ENCODE measurements around the gene FBXO7.
A peak's percentile ranks its signal among the peaks of the same experiment; 100 is the strongest.
"Not testable (repeated sequence)": the region's sequence is repeated elsewhere in the genome, so short reads cannot be mapped to it uniquely, and the experiment has no call there.

The FBXO7 gene

DNA sequence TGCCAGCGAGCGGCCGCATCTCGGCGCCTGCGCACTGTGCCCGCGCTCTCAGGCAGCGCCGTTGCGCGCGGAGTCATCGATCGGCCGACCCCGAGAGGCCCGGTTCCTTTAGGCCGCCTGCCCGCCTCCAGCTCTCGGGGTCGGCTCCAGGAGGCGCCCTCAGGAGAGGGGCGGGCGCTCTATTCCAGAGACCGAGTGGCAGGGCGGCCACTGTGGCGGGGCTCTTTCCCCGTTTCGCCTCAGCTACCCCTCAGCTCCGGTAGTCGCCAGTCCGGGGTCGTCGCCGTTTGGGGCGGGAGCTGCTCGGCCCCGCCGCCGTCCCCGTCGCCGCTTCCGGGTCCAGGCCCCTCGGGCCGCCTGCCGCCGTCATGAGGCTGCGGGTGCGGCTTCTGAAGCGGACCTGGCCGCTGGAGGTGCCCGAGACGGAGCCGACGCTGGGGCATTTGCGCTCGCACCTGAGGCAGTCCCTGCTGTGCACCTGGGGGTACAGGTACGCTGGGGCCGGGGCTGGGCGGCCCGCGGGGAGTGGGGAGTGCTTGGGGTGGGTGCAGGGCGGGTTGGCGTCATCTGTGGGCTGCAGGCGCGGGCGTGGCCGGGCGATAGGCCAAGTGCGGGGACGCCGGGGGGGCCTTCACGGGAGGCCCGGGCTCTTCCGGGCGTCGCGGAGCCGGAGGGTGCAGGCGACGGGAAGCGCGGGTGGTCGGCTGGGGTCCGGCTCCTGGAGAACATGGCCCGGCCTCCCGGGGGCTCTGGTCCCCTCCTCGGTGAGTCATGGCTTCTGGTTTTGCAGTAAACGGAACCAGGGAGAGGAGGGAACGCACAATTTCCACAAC, at the start of gene FBXO7:
TSS of gene FBXO7 (plus strand) at position 177 of the 833 bp plus-strand sequence. CDS start at position 369, 192 bp downstream.
- DNase-seq, result peak; percentile 86

DNA sequence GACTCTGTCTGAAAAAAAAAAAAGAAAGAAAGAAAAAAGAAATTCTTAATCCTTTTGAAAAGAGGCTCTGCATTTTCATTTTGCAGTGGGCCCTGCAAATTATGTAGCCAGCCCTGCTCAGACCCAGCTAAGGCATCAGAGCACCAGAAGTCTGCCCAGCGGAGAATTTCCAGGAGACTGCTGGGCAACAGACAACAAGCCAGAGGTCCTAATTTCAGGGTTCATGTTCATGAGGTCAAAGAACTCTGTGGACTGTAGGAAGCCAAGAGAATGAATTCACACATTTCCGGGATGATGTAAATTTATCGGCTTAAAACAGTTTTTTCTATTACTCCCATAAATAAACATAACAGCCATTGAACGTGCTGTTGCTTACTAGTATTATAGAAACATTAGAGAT, 47.7 kb upstream of the FBXO7 start:
- DNase-seq, result no peak

DNA sequence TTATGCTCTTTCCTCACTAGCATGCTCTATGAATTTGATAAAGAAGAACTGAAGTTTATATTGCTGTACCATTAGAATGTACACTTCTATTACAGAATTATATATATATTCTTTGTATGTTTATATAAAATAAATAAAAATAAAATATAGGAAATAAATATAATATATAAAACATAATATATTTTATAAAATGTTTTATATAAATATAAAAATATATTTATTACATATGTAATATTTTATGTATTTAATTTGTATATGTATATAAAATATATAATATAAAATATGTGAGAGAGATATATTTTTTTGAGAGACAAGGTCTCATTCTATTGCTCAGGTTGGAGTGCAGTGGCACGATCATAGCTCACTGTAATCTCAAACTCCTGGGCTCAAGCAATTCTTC, 44.3 kb upstream of the FBXO7 start:
- no peak for DNase-seq

DNA sequence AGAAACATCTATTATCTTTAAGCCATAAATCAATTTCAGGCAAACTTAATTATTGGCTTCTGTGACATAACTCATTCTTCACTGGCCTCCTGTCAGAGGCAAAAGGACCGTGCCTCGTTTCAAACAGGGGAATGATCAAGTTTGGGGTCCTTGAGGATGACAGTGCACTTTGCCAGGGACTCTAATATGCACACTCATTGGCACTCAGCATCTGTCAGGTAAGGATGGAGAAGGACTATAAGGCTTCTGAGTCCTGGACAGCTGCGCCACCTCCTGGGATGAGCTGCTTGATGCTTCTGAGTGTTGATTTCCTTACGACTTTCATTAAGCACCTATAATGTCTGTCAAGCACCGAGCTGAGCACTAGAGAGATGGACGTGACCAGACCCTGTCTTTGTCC, 30.5 kb upstream of the FBXO7 start:
- peak; percentile 18 for DNase-seq

DNA sequence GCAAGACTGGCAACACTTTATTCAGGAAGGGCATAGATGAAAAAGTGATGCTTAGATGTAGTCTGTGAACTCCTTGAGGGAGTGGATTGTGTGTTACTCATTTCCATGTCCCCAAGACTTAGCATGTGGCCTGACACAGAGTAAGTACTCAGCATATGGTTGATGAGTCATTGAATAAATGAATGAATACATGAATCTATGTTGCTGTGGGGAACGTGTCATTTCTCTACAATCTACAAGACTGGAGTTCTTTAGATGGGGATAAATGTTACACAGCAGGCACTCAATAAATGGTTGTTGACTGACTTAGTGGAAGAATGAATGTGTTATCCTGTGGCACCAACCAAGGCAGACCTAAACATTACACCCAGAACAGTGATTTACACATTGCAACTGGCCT, 28.3 kb upstream of the FBXO7 start:
- DNase-seq, result no peak

DNA sequence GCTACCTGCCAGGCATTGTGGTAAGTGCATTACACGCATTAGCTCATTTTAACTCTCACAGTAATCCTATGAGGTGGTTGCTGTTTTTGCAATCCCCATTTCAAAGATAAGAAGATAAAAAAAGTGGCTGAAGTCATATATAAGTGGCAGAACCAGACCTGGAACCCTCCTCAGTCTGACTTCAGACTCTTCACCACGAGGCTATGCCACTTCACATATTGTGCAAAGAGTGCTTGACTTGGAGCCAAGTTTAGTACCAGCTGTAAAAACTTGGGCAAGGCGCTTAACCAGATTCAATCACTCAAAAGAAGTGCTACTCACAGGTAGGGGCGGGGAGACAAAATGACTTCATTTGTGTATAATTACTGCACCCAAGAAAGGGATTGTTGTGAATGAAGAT, 25.6 kb upstream of the FBXO7 start:
- no peak for DNase-seq

DNA sequence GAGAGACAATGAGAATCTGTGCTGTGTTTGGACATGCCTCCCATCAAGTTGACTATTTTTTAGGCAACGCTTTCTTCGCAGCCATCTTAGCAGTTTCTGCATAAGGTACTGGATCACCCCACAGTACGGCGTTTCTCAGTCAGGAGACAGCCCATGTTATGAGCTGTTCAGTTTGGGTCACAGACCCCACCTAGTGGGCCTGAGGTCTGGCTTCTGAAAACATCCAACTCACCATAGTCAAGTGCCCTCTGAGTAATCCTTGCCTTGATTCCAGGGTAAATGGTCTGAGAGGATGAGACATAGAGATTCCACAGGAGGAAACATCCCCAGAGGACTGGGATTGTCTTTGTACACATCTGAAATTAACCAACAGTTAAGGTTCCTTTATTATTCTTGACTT, 17.6 kb upstream of the FBXO7 start:
- no peak for DNase-seq

DNA sequence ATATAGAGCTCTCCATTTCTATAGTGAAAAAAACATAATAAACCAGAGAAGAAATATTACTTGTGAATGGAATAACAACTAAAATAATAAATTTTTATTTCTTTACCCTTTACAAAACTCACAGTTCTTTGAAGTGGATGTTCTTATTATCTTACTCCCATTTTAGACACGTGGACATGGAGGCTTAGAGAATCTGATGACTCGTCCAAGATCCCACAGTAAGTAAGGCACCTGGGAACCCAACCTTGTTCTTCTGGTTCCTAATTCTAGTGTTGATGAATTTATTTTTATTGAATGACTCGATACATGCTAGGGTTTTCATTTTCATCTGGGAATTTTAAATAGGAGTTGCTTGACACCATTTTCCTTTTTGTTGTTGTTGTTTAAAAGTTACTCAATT, 12.2 kb upstream of the FBXO7 start:
- no peak for DNase-seq

DNA sequence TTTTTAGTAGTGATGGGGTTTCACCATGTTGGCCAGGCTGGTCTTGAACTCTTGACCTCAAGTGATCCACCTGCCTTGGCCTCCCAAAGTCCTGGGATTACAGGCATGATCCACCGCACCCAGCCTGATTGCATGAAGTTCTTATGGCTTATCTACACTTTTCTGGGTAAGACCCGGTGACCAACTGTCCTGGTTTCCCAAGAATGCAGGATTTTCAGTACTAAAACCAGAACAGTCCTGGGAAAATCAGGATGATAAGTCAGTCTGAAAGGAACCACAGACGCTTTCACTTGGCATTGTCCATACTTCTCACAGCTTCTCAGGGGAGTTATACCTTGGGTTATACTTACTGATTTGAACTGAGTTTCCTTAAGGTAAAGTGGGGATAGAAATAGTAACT, 8.9 kb upstream of the FBXO7 start:
- DNase-seq, result no peak

DNA sequence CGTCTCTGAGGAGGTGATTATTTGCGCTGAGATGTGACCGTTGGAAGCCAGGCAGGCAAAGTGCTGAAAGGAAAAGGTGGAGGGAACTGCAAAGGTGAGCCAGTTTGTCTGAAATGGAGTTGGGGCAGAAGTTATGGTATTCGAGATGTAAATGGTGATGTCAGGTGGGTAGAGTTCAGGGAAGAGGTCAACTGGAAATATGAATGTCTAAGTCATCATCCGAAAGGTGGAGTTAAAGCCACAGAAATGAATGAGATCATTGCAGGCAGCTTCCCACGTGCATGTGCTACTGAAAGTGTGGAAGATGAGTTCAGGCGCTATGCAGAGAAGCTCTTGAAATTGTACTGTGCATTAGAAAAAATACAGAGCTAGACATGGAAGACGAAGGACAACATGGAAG, 8.1 kb upstream of the FBXO7 start:
- no peak for DNase-seq

DNA sequence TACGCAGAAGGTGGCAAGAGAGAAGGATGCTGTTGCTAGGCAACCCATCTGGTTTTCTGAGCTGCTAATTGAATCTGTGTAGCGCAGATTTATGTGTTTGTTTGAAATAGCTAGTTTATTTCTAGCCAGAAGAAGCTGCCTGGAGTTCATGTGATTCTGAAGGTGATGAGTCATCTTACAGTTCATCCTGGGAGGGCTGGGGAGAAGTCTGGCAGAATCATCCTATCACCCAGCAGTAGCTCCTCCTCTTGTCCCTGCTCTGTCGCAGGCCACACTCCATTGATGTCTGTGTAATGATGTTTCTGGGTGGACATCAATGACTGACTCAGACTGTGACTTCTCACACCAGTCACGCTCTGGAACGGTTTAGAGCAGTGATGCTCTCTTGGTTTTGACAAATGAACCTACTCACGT, 4.8 kb upstream of the FBXO7 start:
- no peak for DNase-seq

DNA sequence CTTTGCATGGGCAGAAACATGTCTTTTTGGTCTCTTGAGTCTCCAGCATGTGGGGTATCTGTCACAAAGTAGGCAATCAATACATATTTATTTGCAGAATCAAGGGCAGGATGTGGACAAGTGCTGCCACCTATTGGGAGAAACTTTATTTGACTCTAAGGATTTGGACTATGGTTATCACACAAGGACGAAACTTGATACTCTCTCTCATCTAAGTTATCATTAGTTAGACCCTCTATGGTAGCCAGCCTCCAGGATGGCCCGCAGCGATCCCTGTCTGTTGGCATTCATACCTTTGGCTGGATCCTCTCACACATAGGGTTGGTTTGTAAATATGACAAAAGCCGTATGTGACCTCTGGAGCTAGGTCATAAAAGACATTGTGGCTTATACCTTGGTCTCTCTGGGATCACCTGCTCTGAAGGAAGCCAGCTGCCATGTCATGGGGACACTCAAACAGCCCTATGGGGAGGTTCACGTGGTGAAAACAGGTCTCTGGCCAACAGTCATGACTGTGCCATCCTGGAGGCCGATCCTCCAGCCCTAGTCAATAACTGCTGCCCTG, 1.1 kb upstream of the FBXO7 start:
- peak; percentile 49 for DNase-seq

DNA sequence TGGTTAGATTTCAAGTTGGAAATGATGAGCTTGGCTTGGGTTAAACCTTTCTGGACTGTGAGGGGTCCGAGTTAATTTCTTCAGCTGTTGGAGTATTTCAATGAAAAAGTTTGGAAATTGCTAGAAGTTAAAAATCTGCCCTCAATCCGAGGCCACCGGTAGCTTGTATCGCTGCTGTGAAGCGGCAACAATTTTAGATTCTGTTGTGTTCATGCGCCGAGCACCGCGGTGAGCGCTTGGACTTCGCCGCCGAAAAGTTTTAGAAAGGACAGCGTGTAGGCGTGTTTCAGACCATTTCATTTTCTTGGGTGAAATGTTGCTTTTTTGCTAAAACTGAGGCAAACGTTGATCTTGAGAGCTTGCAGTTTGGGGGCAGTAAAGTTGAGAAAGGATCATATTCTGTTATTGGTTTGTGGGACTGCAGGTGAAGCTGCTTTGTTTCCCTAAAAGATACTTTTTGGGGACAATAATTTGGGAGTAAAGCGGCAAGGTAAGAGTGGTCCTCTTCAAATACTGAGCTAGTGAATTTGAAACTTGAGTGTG, 928 bp downstream of the FBXO7 start:
- no peak for DNase-seq

DNA sequence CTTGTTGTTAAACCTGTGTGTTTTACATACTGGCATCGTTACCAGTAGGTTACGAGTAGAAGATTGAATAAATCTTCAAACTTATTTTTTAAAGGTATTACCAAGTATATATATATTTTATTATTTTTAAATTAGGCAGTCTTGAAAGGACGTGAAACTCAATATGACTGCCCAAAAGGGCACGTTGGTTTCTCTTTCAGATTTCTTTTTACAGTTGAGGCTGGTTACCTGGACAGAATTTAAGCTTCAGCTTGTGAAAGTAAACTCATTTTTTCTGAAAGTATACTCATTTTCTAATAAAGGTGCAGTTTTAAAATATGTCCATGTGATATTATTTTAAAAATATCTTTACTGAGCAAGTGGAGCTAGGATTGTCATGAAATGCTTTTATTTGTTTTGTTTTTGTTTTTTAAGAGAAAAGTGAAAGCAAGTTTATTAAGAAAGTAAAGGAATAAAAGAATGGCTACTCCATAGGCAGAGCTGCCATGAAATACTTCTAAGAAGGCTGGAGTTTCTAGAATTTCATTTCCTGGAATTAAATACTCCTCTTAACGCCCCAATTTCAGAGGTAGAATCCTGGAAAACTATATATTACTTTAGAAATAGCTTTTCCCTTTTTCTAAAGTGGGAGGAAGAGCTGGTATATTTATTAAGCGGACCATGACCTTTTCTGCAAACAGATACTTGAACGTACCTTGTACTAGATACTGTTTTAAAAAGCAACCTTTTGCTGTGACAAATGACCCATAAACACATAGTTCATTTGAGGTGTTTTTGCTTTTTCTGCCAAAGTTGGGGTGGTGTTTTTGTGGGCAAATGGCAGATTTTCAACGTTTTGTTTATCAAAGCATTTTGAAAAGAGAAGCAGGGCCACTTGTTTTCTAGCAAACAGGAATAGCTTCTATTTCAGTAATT, 1.9 kb downstream of the FBXO7 start:
- DNase-seq, result no peak

DNA sequence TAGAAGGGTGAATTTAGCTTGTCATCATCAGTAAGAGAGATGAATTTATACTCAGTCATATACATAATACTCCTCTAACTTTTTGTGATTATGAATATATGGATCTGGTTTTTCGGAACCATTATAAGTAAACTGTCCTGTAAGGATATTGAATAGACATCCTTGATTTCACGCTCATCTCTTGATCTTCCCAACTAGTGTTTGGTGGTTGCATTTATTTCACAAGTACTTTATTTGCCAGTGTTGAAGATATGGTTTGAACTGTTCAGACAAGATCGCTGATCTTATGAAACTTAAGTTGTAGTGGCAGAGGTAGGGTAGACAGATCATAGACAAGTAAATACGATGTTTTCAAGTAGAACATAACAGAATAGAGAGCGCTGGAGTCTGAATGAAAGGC, 3.0 kb downstream of the FBXO7 start:
- DNase-seq, result no peak

DNA sequence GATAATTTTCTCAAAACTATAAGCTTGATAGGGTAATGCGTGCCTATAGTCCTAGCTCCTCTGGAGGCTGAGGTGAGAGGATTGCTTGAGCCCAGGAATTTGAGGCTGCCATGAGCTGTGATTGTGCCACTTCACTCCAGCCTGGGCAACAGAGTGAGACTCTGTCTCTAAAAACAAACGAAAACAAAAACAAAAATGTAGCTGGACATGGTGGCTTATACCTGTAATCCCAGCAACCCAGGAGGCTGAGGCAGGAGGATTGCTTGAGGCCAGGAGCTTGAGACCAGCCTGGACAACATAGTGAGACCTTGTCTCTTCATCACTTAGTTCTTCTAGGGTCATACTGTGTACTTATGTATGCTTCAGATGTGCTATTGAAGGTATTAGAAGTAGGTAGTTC, 3.9 kb downstream of the FBXO7 start:
- not testable (repeated sequence) for DNase-seq

DNA sequence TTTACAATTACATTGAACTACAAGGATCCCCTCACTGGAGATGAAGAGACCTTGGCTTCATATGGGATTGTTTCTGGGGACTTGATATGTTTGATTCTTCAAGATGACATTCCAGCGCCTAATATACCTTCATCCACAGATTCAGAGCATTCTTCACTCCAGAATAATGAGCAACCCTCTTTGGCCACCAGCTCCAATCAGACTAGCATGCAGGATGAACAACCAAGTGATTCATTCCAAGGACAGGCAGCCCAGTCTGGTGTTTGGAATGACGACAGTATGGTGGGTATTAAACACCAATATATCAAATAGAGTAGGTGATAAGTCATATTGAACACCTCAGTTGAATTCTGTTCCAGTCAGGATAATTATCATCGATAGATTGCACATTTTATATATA, 4.4 kb downstream of the FBXO7 start:
- DNase-seq, result no peak

DNA sequence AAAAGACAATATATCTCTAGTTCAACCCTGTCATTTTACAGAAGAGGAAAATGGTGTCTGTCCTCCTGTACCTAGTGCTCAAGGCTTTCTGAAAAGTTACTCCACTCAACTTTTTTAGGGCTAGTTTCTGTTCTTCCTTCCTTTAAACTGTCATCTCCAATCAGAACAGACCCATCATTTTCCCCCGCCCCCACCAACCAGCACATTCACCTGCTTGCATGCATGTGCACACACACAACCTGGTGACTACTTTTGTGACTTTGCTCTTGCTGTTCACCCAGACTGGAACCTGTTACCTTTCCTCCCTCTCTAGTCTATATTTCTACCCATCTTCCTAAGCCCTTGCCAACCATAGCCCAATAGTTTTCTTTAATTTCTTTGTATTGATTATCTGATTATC, 5.6 kb downstream of the FBXO7 start:
- DNase-seq, result no peak

DNA sequence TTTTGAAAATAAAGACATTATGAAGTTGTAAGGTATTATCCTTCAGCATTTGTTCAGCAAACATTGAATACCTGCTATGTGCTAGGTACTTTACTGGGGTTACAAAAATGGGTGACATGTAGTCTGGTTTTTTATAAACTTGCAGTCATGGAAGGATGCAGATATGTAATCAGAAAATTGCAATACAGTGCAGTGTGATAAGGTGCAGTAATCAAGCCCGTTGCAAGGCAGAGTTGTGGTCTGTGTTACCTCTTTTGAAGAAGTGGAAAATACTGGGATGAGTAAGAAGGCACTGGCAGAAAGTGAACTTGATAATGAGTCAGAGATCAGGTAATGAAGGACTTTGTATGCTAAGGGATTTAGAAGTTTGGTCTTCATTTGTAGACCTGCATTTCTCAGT, 8.1 kb downstream of the FBXO7 start:
- DNase-seq, result no peak

DNA sequence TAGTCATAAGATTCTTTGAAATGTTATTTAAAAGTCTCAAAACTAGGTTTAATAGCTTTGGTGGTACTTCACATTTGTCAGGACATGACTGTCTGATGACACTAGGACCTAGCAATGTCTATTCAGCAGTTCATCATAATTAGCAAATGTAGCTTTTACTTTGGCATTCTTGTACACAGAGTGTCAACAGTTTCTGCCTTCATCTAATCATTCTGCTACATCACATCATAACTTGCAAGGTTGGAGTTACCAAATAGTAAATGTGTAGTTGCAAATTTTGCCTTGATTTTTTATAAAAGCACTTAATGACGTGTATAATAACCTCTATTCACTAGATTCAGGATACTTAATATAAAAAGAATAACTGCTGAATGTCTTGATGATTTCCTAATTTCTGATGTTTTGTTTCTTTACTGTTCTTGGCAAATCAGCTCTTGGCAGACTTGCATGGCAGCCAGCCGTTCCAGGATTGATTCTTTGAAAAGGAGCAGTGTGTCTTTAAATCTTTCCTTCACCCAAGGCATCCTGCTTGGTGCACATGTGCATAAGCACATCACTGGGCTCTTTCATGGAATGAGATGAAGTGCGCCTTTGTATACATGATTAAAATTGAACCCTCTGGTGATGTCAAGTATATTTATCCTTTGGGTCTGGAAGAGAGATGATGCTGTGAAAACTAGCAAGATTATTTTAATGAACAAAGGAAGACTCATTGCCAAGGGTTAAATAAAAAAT, 12.2 kb downstream of the FBXO7 start:
- no peak for DNase-seq

DNA sequence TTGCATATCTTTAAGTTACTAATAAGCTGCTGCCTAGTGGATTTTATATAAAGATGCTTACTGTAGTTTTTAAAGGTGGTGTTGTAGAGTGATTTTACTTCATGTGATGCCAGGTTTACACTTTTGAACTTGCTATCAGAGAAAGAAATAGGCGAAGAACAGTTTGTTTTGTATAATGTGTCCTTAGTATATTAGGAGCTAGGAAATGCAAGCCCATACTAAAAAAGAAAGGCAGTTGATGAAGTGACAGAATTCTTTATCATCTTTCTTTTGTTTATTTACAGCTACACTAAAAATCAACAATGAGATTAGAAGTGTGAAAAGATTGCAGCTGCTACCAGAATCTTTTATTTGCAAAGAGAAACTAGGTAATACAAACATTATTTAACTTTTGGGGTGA, 12.8 kb downstream of the FBXO7 start:
- DNase-seq, result no peak

DNA sequence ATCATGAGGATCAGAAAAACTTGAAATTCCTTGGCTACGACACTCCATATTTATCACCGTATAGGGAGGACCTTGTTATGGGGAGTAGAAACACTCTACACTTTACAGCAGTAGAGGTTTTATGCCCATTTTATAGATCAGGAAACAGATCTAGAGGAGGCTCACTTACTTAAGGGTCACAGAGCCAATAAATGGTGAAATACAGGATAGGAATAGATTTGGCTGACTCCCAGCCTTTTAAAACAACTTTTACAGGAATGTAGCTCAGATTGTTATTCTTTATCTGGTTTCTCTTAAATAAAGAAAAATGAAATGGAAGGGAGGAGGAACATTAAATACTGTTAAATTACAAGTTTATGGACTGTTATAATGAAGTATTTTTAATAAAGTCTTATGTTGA, 14.8 kb downstream of the FBXO7 start:
- no peak for DNase-seq

DNA sequence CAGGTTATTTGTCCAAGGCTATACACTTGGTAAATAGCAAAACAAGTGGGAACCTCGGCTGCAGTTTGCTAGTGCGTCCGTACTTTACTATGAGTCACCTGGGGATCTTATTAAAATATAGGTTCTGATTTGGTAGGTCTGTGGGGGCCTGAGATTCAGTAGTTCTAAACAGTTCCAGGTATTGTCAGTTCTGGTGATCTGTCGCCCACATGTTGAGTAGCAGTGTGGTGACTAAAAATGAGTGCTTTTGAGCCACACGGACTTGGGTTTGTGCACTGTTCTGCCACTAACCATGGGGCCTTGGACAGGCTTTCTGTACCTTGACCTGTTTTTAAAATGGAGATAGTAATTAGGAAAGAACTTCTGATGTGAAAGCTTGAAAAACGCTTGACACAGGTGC, 15.7 kb downstream of the FBXO7 start:
- DNase-seq, result no peak
